ENCODE results near the gene MAD2L1BP. TPM values are rescaled to one million over a fixed set of nuclear protein-coding genes. Genes with fewer than 3 reads are reported as not detected.

The MAD2L1BP gene
- total RNA-seq, 1 donor from 2014 or later = 19.2 TPM

DNA sequence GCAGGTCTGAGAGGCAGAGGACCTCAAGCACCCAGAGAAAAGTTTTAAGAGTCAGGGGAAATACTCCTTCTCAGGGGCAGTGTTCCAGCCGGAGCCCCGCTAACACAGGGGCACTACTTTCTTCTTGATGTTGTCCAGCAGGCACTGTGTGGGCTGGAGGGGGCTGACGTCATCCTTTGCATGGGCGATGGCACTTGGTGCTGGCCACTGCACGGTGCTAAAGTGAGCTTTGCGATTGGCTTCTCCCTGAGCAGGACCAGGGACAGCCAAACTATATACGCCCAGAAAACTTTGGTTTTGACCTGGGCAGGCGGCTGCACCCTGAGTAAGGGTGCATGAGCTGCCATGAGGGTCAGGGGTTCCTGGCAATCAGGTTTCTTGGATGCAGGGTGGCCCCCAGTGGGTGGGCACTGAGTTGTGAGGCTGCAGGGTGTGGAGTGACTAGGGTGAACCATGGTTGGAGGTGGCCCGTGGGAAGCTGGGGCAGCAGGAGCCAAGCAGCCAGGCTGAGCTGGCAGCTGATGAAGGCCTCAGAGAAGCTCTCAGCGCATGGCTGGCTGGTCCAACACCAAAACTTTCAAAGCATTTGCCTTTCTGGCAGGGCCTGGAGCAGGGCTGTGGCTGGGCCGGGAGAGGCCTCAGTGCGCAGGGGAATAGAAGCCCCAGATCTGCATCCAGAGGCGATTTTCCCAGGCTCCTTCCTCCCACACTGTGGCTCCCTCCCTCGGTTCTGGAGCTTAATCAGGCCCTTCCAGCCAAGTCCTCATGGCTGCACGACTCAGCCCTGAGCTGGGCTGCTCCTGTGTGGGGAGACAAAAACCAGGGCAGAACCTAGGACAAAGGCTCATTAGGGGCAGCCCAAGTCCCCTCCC, 33.6 kb downstream of the MAD2L1BP start:
- Histone ChIP-seq H3K36me3 (peaks cover 40% of the 10 kb centered on the region), H3K4me1 (peaks cover 53% of the 10 kb centered on the region), H3K27me3 (ENCODE audit: low read depth) (no peaks in the 10 kb centered on the region), H3K27ac (peak overlapping the region; percentile 34), H3K9me3 (no peaks in the 10 kb centered on the region), H3K4me3 (no peak overlapping the region)
- TF ChIP-seq, protein P1, sequence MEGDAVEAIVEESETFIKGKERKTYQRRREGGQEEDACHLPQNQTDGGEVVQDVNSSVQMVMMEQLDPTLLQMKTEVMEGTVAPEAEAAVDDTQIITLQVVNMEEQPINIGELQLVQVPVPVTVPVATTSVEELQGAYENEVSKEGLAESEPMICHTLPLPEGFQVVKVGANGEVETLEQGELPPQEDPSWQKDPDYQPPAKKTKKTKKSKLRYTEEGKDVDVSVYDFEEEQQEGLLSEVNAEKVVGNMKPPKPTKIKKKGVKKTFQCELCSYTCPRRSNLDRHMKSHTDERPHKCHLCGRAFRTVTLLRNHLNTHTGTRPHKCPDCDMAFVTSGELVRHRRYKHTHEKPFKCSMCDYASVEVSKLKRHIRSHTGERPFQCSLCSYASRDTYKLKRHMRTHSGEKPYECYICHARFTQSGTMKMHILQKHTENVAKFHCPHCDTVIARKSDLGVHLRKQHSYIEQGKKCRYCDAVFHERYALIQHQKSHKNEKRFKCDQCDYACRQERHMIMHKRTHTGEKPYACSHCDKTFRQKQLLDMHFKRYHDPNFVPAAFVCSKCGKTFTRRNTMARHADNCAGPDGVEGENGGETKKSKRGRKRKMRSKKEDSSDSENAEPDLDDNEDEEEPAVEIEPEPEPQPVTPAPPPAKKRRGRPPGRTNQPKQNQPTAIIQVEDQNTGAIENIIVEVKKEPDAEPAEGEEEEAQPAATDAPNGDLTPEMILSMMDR (IDR thresholded peaks at IDR 0.05) = no peak
- DNase-seq = no peak
- intact Hi-C loops (cut with DNase I) = no loop called here
- peak; percentile 12 to 45 for ATAC-seq

DNA sequence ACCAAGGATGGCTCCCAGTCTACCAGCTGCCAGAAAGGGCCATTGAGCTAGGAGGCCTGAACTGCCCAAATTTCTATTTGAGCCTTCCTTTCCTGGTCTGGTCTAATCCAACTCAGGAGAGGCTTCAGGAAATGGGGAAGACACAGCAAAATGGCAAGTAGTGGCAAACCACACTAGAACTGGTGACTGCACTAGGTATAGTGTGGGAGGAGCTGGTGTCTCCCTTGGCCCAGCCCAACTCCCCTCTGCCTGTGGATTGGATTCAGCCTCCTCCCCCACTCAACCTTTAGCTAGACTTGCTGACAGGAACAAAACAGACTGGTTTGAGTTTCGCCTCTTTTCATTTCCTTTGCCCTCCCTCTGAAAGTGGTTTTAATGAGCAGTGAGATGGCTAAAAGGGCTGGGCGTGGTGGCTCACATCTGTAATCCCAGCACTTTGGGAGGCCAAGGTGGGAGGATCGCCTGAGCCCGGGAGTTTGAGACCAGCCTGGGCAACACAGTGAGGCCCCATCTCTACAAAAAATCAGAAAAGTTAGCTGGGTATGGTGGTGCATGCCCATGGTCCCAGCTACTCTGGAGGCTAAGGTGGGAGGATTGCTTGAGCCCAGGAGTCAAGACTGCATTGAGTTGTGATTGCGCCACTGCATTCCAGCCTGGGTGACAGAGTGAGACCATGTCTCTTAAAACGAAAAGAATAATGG, 34.4 kb downstream of the MAD2L1BP start:
- Histone ChIP-seq H3K27me3 (ENCODE audit: low read depth) (no peaks in the 10 kb centered on the region), H3K4me1 (peaks cover 53% of the 10 kb centered on the region), H3K27ac (peak overlapping the region; percentile 34), H3K4me3 (no peak overlapping the region), H3K36me3 (peaks cover 48% of the 10 kb centered on the region), H3K9me3 (no peaks in the 10 kb centered on the region)
- ATAC-seq (no peak), DNase-seq (no peak)
- TF ChIP-seq, protein P1 (IDR thresholded peaks at IDR 0.05) = no peak
- intact Hi-C loops (cut with DNase I) = no loop called here

- H3K27me3 ChIP-seq (ENCODE audit: low read depth) = no peaks in the 10 kb centered on the region
- intact Hi-C loops (cut with DNase I) = no loop called here
- H3K27ac ChIP-seq = no peak overlapping the region
- TF ChIP-seq, protein P1 (IDR thresholded peaks at IDR 0.05) = no peak
- H3K4me1 ChIP-seq = peaks cover 53% of the 10 kb centered on the region
- no peaks in the 10 kb centered on the region for H3K9me3 ChIP-seq
- H3K36me3 ChIP-seq = peaks cover 53% of the 10 kb centered on the region
- ATAC-seq (no peak), DNase-seq (no peak)
- no peak overlapping the region for H3K4me3 ChIP-seq
Observed at GRCh38 chr6:43670623-43670986, 35.0 kb downstream of the MAD2L1BP start.

- Histone ChIP-seq H3K9me3 (no peaks in the 10 kb centered on the region), H3K36me3 (peaks cover 60% of the 10 kb centered on the region), H3K4me1 (peaks cover 53% of the 10 kb centered on the region), H3K27ac (peak overlapping the region; percentile 43), H3K27me3 (ENCODE audit: low read depth) (no peaks in the 10 kb centered on the region), H3K4me3 (no peak overlapping the region)
- DNase-seq = no peak
- TF ChIP-seq, protein P1 (IDR thresholded peaks at IDR 0.05) = no peak
- no peak for ATAC-seq
- intact Hi-C loops (cut with DNase I) = no loop called here
Observed at GRCh38 chr6:43671011-43671800, 35.6 kb downstream of the MAD2L1BP start.
